H1 (cell line): ENCODE data around the gene CPTP. TPM values are rescaled to one million over a fixed set of nuclear protein-coding genes. Genes with fewer than 3 reads are reported as not detected.

Source experiments
- CTCF ChIA-PET: fragments of 300-600 bp; sonication (Branson Sonifier 250); formaldehyde crosslinking; loops from one replicate; lab custom pipeline; 2021; ENCODE audit not compliant: partially characterized antibody; lab: Charles Lee
- POLR2A ChIA-PET: fragments of 300-600 bp; sonication (Branson Sonifier 250); formaldehyde crosslinking; loops from one replicate; lab custom pipeline; 2021; ENCODE audit warnings: inconsistent platforms; ENCODE audit not compliant: partially characterized antibody; lab: Charles Lee
- DNase-seq, 2 experiments: peaks; one replicate each; pipeline versions ENCODE4 v3.0.0 to v3.0.0-alpha.2; 2010 to 2022; ENCODE audit warnings: low spot score in 2 of 2, low read depth in 1 of 2, mixed read lengths in 1 of 2
- FAIRE-seq: peaks from 2 replicates; lab custom pipeline; 2011; peaks lifted over from hg19 to GRCh38; lab: Jason Lieb, UNC
- H2AFZ ChIP-seq: 2 replicates; pipeline ENCODE4 v1.8.1; 2012; ENCODE audit warnings: low read length, inconsistent platforms
- H2AK5ac ChIP-seq: 2 replicates; pipeline ENCODE4 v1.6.1; 2013; ENCODE audit warnings: low read depth, low read length
- H2BK120ac ChIP-seq: replicated peaks from 2 replicates; pipeline ENCODE3; 2013; ENCODE audit warnings: low read depth, low read length, inconsistent platforms
- H2BK12ac ChIP-seq: 2 replicates; pipeline ENCODE4 v1.6.1; 2013; ENCODE audit warnings: low read depth, low read length
- H2BK15ac ChIP-seq: 2 replicates; pipeline ENCODE4 v1.6.1; 2013; ENCODE audit warnings: low read length
- H2BK20ac ChIP-seq: 2 replicates; pipeline ENCODE4 v1.6.1; 2013; ENCODE audit warnings: low read length
- H2BK5ac ChIP-seq: 2 replicates; pipeline ENCODE4 v1.6.1; 2013; ENCODE audit warnings: low read depth, low read length
- H3K14ac ChIP-seq: 2 replicates; pipeline ENCODE4 v1.6.1; 2013; ENCODE audit warnings: inconsistent platforms; ENCODE audit not compliant: insufficient read length
- H3K18ac ChIP-seq: 2 replicates; pipeline ENCODE4 v1.6.1; 2013; ENCODE audit warnings: low read length; ENCODE audit errors: extremely low read depth
- H3K23ac ChIP-seq: 2 replicates; pipeline ENCODE4 v1.6.1; 2013; ENCODE audit warnings: inconsistent platforms; ENCODE audit not compliant: insufficient read length
- H3K23me2 ChIP-seq: 2 replicates; pipeline ENCODE4 v1.6.1; 2013; ENCODE audit warnings: low read depth, low read length
- H3K27ac ChIP-seq: 2 replicates; pipeline ENCODE4 v1.6.1; 2011; ENCODE audit warnings: low read depth, low read length, inconsistent platforms
- H3K27me3 ChIP-seq, 4 experiments: replicated peaks in 1 of 4; 1 replicate in 1 of 4; 2 replicates in 3 of 4; pipeline versions ENCODE4 v1.6.1 to v1.8.1; 2011 to 2013; ENCODE audit warnings: low read length in 3 of 4, mild to moderate bottlenecking in 3 of 4, inconsistent platforms in 2 of 4, mixed read lengths in 2 of 4, moderate library complexity in 1 of 4; ENCODE audit not compliant: control insufficient read depth in 3 of 4, insufficient read depth in 3 of 4; ENCODE audit errors: extremely low read depth in 1 of 4
- H3K36me3 ChIP-seq, 4 experiments: 2 replicates each; pipeline versions ENCODE4 v1.6.1 to v1.8.1; 2011 to 2013; ENCODE audit warnings: mild to moderate bottlenecking in 4 of 4, low read length in 3 of 4, moderate library complexity in 2 of 4, control low read depth in 1 of 4, inconsistent platforms in 1 of 4; ENCODE audit not compliant: insufficient read depth in 4 of 4, control insufficient read depth in 2 of 4
- H3K4ac ChIP-seq: replicated peaks from 2 replicates; pipeline ENCODE3; 2013; ENCODE audit warnings: low read length, low read depth, mixed read lengths, inconsistent platforms; ENCODE audit not compliant: insufficient read length
- H3K4me1 ChIP-seq, 4 experiments: replicated peaks in 1 of 4; 1 replicate in 1 of 4; 2 replicates in 3 of 4; pipeline versions ENCODE4 v1.6.1 to v1.8.1; 2011 to 2013; ENCODE audit warnings: low read length in 3 of 4, inconsistent platforms in 2 of 4, mixed read lengths in 1 of 4; ENCODE audit not compliant: insufficient read depth in 4 of 4, control insufficient read depth in 3 of 4
- H3K4me2 ChIP-seq, 2 experiments: 2 replicates each; pipeline versions ENCODE4 v1.6.1 to v1.8.1; 2011 to 2013; ENCODE audit warnings: low read depth in 2 of 2, low read length in 2 of 2, control low read depth in 1 of 2, inconsistent platforms in 1 of 2, mild to moderate bottlenecking in 1 of 2; ENCODE audit not compliant: insufficient read depth in 1 of 2
- H3K4me3 ChIP-seq, 4 experiments: fragments of 200-600, 300-600 bp in 1 of 4; sonication (generic), shearing (Covaris generic), sonication (Bioruptor Twin) in 1 of 4; 2 replicates each; pipeline versions ENCODE4 v1.5.1 to v1.8.1; 2011 to 2016; ENCODE audit warnings: low read length in 4 of 4, low read depth in 3 of 4, control low read depth in 2 of 4, inconsistent platforms in 2 of 4, mild to moderate bottlenecking in 2 of 4, mixed read lengths in 1 of 4, moderate library complexity in 1 of 4; ENCODE audit not compliant: insufficient read depth in 2 of 4; ENCODE audit errors: extremely low read depth in 1 of 4
- H3K56ac ChIP-seq: replicated peaks from 2 replicates; pipeline ENCODE3; 2013; ENCODE audit warnings: low read depth, mild to moderate bottlenecking, mixed read lengths, low read length, inconsistent platforms; ENCODE audit not compliant: insufficient read length
- H3K79me1 ChIP-seq: 2 replicates; pipeline ENCODE4 v1.6.1; 2013; ENCODE audit warnings: low read depth, low read length, control low read depth
- H3K79me2 ChIP-seq, 2 experiments: 2 replicates each; pipeline versions ENCODE4 v1.6.1 to v1.8.1; 2012 to 2013; ENCODE audit warnings: low read length in 2 of 2, mild to moderate bottlenecking in 2 of 2, inconsistent platforms in 1 of 2; ENCODE audit not compliant: insufficient read depth in 2 of 2, control insufficient read depth in 1 of 2
- H3K9ac ChIP-seq, 4 experiments: replicated peaks in 1 of 4; 1 replicate in 1 of 4; 2 replicates in 3 of 4; pipeline versions ENCODE4 v1.6.1 to v1.8.1; 2011 to 2013; ENCODE audit warnings: low read depth in 3 of 4, low read length in 3 of 4, control low read depth in 2 of 4, mild to moderate bottlenecking in 2 of 4, moderate library complexity in 2 of 4, inconsistent platforms in 1 of 4; ENCODE audit errors: extremely low read depth in 1 of 4
- H3K9me3 ChIP-seq, 2 experiments: 2 replicates each; pipeline versions ENCODE4 v1.6.1 to v1.8.1; 2012 to 2013; ENCODE audit warnings: mild to moderate bottlenecking in 2 of 2, moderate library complexity in 2 of 2, control low read depth in 1 of 2, inconsistent platforms in 1 of 2, low read depth in 1 of 2, low read length in 1 of 2, mixed read lengths in 1 of 2; ENCODE audit not compliant: insufficient read depth in 2 of 2
- H4K20me1 ChIP-seq, 2 experiments: replicated peaks in 1 of 2; 2 replicates each; pipeline versions ENCODE3 to v1.8.1; 2011 to 2013; ENCODE audit warnings: inconsistent platforms in 2 of 2, low read length in 2 of 2, mild to moderate bottlenecking in 1 of 2; ENCODE audit not compliant: insufficient read depth in 2 of 2, control insufficient read depth in 1 of 2
- H4K5ac ChIP-seq: 2 replicates; pipeline ENCODE4 v1.6.1; 2013; ENCODE audit warnings: low read length, low read depth, mixed read lengths, inconsistent platforms; ENCODE audit not compliant: insufficient read length
- H4K8ac ChIP-seq: 2 replicates; pipeline ENCODE4 v1.8.0; 2013; ENCODE audit warnings: mild to moderate bottlenecking, moderate library complexity, low read length, inconsistent platforms; ENCODE audit not compliant: insufficient read depth; ENCODE audit errors: extremely low read depth
- H4K91ac ChIP-seq: replicated peaks from 2 replicates; pipeline ENCODE3; 2013; ENCODE audit warnings: low read length, mixed read lengths, inconsistent platforms; ENCODE audit not compliant: insufficient read length
- CBX5 ChIP-seq: fragments of 300-800, 300-1000 bp; sonication (generic); IDR thresholded peaks from 2 replicates; pipeline ENCODE4 v1.7.1; 2016; ENCODE audit warnings: antibody characterized with exemption, low read length, low read depth
- E2F6 ChIP-seq: IDR thresholded peaks from 2 replicates; pipeline ENCODE4 v1.6.1; 2012; ENCODE audit warnings: inconsistent platforms
- SUZ12 ChIP-seq: fragments of 200-600 bp; sonication (generic); IDR thresholded peaks from 2 replicates; pipeline ENCODE4 v1.6.1; 2012; ENCODE audit warnings: mild to moderate bottlenecking, inconsistent platforms, low read length, moderate library complexity, mixed read lengths
- WGBS, 2 experiments: shearing (Covaris generic) in 1 of 2; methylation state at CpG; one replicate each; pipeline versions ENCODE4 v1.1.6 to v1.1.7; 2013 to 2015; ENCODE audit warnings: low lambda C conversion rate in 2 of 2, mixed read lengths in 2 of 2, inconsistent platforms in 1 of 2, low coverage in 1 of 2, missing lambda C conversion rate in 1 of 2; ENCODE audit not compliant: insufficient replicate concordance in 2 of 2, insufficient coverage in 1 of 2, insufficient read length in 1 of 2; ENCODE audit errors: extremely low coverage in 1 of 2, missing lambda C conversion rate in 1 of 2; 5-methylcytosine and 5-hydroxymethylcytosine counted together
- polyA plus RNA-seq, 7 experiments: library from polyadenylated mRNA; depleted of rRNA in 3 of 7; stranded (reverse) in 5 of 7; unstranded in 2 of 7; fragments of >200 nt in 5 of 7; fragments of 200-250 nt in 2 of 7; gene quantifications; 1 replicate in 5 of 7; 2 replicates in 1 of 7; 4 replicates in 1 of 7; pipeline versions ENCODE4 v1.2.1 to v1.2.3, GENCODE V29; 2011 to 2013; ENCODE audit warnings: missing spikeins in 2 of 7, mixed read lengths in 2 of 7
- total RNA-seq: library from RNA; stranded (reverse); fragmentation: NEBNext Ultra II Directional; extraction: Animal tissue kit (Norgen Biotek cat#: 25700); gene quantifications from 2 replicates; pipeline ENCODE4 v1.2.1, GENCODE V29; 2021
- TF ChIP-seq, protein P1 (sequence below): IDR thresholded peaks from 2 replicates; pipeline ENCODE4 v1.6.1; 2012; ENCODE audit warnings: inconsistent platforms

The CPTP gene
- total and polyA plus RNA-seq, 2 of the 8 experiments (the other 6 are each of a cell fraction or from before 2014, with no cell fraction given), result 8.1 to 10.6 TPM

DNA sequence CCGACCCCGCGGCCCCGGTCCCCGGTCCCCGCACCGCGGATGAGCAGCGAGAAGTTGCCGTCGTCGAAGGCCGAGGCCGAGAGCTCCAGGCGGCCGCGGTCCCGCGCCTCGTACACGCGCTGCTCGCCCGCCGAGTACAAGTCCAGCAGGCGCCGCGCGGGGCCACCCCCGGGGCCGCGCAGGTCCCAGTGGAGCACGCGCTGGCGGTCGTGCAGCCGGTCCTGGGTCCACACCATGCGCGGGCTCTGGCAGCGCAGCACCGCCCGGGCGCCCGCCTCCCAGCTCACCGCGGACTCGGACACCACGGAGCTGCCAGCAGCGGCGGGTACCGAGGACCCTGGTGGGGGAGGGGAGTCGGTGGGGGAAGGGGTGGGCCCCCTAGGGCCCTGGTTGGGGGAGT is 30.8 kb downstream of the CPTP start:
- CTCF ChIA-PET, result interaction anchor here (1.0 kb wide), 2 partner anchors 10 to 14 kb away, joined by 3 read pairs; no protein-coding TSS in a partner anchor

More for the DNA sequence above, 30.8 kb downstream of the CPTP start:
- H3K56ac ChIP-seq, result no peak overlapping the region
- H3K79me1 ChIP-seq, result no peaks in the 10 kb centered on the region
- H3K9ac ChIP-seq, result no peak overlapping the region
- no peak overlapping the region for H4K5ac ChIP-seq
- H3K27me3 ChIP-seq, result peaks cover 9 to 17% (median 14%) of the 10 kb centered on the region in 4 experiments
- H3K18ac ChIP-seq, result peak overlapping the region; percentile 60
- H3K4me1 ChIP-seq, result peaks cover 2 to 48% (median 38%) of the 10 kb centered on the region in 4 experiments
- no peak overlapping the region for H4K91ac ChIP-seq
- H4K20me1 ChIP-seq, result peaks cover 0 to 6% of the 10 kb centered on the region in 2 experiments
- FAIRE-seq (no peak), DNase-seq (peak in 1 of 2 experiments; percentile 74)
- H3K4ac ChIP-seq, result no peak overlapping the region
- no peak overlapping the region for H2BK20ac ChIP-seq
- H4K8ac ChIP-seq, result no peak overlapping the region; the same call in 1 of the 2 replicates
- H3K14ac ChIP-seq, result no peak overlapping the region
- no peak overlapping the region for H2BK120ac ChIP-seq
- H3K23ac ChIP-seq, result no peak overlapping the region
- H2AFZ ChIP-seq, result no peak overlapping the region
- peak overlapping the region in 3 of 4 experiments; percentile 23 to 61 (median 26); a peak in 5 of 8 replicates for H3K4me3 ChIP-seq
- TF ChIP-seq, protein P1, sequence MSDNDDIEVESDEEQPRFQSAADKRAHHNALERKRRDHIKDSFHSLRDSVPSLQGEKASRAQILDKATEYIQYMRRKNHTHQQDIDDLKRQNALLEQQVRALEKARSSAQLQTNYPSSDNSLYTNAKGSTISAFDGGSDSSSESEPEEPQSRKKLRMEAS, result peak; percentile 66
- peak; percentile 68 for TF ChIP-seq E2F6
- peak; percentile 20; the same call in 1 of the 2 replicates for TF ChIP-seq SUZ12
- TF ChIP-seq CBX5, result no peak
- TF ChIP-seq, all 59 proteins: peak for 3
- peak overlapping the region; percentile 69 to 95 for H3K4me2 ChIP-seq
- no peaks in the 10 kb centered on the region for H3K79me2 ChIP-seq
- 9% methylated on average over 9 of the region's 52 CpGs; no CpG with 5 or more reads in 1 of the 2 experiments for WGBS, 2 experiments
- H2BK12ac ChIP-seq, result no peak overlapping the region
- POLR2A ChIA-PET, result interaction anchor here (0.8 to 5.1 kb wide), 3 partner anchors 17 to 47 kb away, joined by 3 to 80 read pairs (median 4); partner anchors contain the start of gene AURKAIP1
- H3K9me3 ChIP-seq, result no peaks in the 10 kb centered on the region
- H3K36me3 ChIP-seq, result no peaks in the 10 kb centered on the region
- no peak overlapping the region for H2BK15ac ChIP-seq
- H2BK5ac ChIP-seq, result no peak overlapping the region
- H3K27ac ChIP-seq, result no peak overlapping the region
- peaks cover 16% of the 10 kb centered on the region; the same call in 1 of the 2 replicates for H3K23me2 ChIP-seq
- H2AK5ac ChIP-seq, result no peak overlapping the region
